Ovary (tissue), 3 donors: Measurements from ENCODE around the gene RAP2A.

Experiments
- CTCF ChIP-seq, 3 donors: fragments of 450-650 bp in 2 of 3; fragments of 200-600 bp in 1 of 3; IDR thresholded peaks; one replicate each; pipeline versions ENCODE4 v1.5.1 to v1.8.0; 2016 to 2022; ENCODE audit warnings: antibody characterized with exemption in 3 of 3, mild to moderate bottlenecking in 1 of 3
- POLR2A ChIP-seq: fragments of 450-650 bp; IDR thresholded peaks from one replicate; pipeline ENCODE4 v1.6.1; 2017; ENCODE audit warnings: antibody characterized with exemption, mild to moderate bottlenecking, moderate library complexity
- donor health status: DM: no; HTN: no; CAD: no.

- TF ChIP-seq POLR2A (no peak), CTCF (IDR thresholded peaks at IDR 0.05) (no peak)
Measured at GRCh38 chr13:97392020-97392419, 41.9 kb upstream of the RAP2A start.
